Brain microvascular endothelial cell (primary cell): ENCODE measurements around the gene C7orf33.

Experiments
- DNase-seq: peaks from one replicate; pipeline ENCODE4 v3.0.0-alpha.2; 2020
- H3K27ac ChIP-seq: fragments of 250-450 bp; sonication (Bioruptor Pico); 2 replicates; pipeline ENCODE4 v1.5.1; 2020; ENCODE audit warnings: mild to moderate bottlenecking, moderate library complexity
- H3K27me3 ChIP-seq: fragments of 250-450 bp; sonication (Bioruptor Pico); replicated peaks from 2 replicates; pipeline ENCODE4 v1.5.1; 2020; ENCODE audit warnings: mild to moderate bottlenecking
- H3K36me3 ChIP-seq: fragments of 250-450 bp; sonication (Bioruptor Pico); replicated peaks from 2 replicates; pipeline ENCODE4 v1.5.1; 2020; ENCODE audit warnings: mild to moderate bottlenecking
- H3K4me3 ChIP-seq: 2 replicates; pipeline ENCODE4 v1.5.1; 2011; ENCODE audit warnings: low read depth, mild to moderate bottlenecking, control low read depth, low read length, moderate library complexity
- in situ Hi-C: cut with HindIII; loops from 2 replicates; pipeline ENCODE4 v1.10.0; 2017; ENCODE audit warnings: low sequenced_read_pairs, low pct_ligation_motif_present
- TF ChIP-seq, protein P1 (sequence below): IDR thresholded peaks from 2 replicates; pipeline ENCODE4 v1.5.1; 2011; ENCODE audit warnings: low read depth, mild to moderate bottlenecking, moderate library complexity, low read length, control low read depth, inconsistent platforms; ENCODE audit errors: missing control alignments

C7orf33 gene

DNA sequence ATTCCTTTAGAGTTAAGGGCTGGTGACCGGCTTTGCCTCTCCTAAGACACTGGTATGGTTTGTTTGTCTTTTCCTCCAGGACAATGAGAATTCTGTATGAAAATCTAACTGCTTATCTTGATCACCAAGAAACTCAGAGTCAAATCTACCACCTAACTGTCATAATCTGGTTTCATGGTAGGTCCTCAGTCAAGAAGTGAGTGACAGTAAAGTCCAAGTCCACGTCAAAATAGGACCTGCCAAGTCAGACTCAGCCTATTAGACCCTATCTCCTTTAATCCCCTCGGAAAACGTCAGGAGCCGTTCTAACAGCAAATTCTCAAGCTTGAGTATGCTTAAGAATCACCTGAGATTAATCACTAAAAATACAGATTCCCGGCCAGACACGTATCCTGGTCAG lies 37.4 kb downstream of the C7orf33 start:
- TF ChIP-seq, protein P1, sequence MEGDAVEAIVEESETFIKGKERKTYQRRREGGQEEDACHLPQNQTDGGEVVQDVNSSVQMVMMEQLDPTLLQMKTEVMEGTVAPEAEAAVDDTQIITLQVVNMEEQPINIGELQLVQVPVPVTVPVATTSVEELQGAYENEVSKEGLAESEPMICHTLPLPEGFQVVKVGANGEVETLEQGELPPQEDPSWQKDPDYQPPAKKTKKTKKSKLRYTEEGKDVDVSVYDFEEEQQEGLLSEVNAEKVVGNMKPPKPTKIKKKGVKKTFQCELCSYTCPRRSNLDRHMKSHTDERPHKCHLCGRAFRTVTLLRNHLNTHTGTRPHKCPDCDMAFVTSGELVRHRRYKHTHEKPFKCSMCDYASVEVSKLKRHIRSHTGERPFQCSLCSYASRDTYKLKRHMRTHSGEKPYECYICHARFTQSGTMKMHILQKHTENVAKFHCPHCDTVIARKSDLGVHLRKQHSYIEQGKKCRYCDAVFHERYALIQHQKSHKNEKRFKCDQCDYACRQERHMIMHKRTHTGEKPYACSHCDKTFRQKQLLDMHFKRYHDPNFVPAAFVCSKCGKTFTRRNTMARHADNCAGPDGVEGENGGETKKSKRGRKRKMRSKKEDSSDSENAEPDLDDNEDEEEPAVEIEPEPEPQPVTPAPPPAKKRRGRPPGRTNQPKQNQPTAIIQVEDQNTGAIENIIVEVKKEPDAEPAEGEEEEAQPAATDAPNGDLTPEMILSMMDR = no peak
- in situ Hi-C loops = no loop called here
- Histone ChIP-seq H3K27me3 (no peaks in the 10 kb centered on the region), H3K27ac (no peak overlapping the region), H3K4me3 (no peak overlapping the region), H3K36me3 (no peaks in the 10 kb centered on the region)
- DNase-seq = no peak

DNA sequence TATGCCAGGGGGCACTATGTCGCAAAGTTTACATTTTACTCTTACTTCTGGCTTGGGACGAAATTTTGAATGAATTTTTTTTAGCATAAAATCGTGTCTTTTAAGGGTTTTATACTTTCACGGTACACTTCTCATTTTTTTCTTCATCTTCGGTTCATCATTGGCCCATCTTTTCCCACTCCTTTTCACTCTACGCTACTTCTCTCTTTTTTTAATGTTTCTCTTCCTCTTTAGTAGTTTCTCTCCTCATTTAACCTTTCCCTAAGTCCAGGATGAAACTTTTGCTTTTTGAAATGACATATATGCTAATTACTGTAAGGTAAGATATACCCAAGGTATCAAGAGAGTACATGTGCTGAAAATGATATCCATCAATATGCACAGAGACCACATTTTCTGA lies 39.5 kb downstream of the C7orf33 start:
- Histone ChIP-seq H3K27ac (no peak overlapping the region), H3K36me3 (no peaks in the 10 kb centered on the region), H3K27me3 (no peaks in the 10 kb centered on the region), H3K4me3 (no peak overlapping the region)
- in situ Hi-C loops = no loop called here
- DNase-seq = no peak
- TF ChIP-seq, protein P1 = no peak

DNA sequence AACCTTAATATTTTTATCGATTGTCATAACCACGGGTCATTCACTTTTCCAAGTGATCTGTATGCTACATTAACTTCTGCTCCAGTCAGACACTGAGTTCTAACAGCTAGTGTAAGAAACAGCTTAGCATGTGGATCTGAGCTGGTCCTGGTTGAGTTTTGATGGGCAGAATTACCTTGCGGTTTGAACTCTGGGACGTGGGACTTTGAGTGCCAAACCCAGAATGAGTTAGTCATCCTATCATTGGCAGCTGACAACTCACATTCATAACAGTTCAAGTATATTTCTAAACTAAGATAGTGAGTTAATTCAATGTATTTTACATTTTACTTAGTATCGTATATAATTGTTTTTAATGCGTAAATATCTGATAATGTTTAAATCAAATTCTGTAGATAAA lies 43.2 kb downstream of the C7orf33 start:
- TF ChIP-seq, protein P1 = no peak
- no peak for DNase-seq

DNA sequence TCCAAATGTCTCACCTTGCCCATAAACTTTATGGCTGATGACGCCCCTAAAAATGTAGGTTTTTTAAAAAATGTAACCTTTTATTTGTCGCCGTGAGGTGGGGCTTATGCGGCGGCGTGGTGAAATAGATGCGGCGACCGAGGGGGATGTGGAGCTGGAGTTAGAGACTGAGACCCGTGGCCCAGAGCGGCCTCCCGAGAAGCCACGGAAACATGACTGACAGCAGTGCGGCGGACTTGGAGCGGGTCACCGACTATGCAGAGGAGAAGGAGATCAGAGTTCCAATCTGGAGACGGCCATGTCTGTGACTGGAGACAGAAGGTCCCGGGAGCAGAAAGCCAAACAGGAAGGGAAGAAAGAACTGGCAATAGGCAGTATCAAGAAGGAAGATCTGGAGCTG lies 46.5 kb downstream of the C7orf33 start:
- no peaks in the 10 kb centered on the region for H3K27me3 ChIP-seq

More for the DNA sequence above, 43.2 kb downstream of the C7orf33 start:
- Histone ChIP-seq H3K36me3 (no peaks in the 10 kb centered on the region), H3K27me3 (no peaks in the 10 kb centered on the region), H3K27ac (no peak overlapping the region), H3K4me3 (no peak overlapping the region)
- in situ Hi-C loops = no loop called here

DNA sequence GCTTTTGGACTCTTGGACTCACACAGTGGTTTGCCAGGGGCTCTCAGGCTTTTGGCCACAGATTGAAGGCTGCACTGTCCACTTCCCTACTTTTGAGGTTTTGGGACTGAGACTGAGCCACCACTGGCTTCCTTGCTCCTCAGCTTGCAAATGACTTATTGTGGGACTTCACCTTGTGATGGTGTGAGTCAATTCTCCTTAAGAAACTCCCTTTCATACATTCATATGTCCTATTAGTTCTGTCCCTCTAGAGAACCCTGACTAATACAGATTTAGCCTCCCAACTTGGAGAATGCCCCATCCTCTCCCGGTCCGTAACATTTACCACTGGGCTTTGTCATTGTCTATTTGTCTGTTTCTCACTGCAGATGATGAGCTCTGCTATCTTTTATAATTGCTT lies 55.3 kb downstream of the C7orf33 start:
- Histone ChIP-seq H3K27ac (no peak overlapping the region), H3K36me3 (no peaks in the 10 kb centered on the region), H3K27me3 (peaks cover 8% of the 10 kb centered on the region), H3K4me3 (no peak overlapping the region)
- TF ChIP-seq, protein P1 = no peak
- no peak for DNase-seq
- in situ Hi-C loops = no loop called here

More for the DNA sequence above, 46.5 kb downstream of the C7orf33 start:
- Histone ChIP-seq H3K27ac (no peak overlapping the region), H3K36me3 (no peaks in the 10 kb centered on the region), H3K4me3 (no peak overlapping the region)
- TF ChIP-seq, protein P1 = no peak
- DNase-seq = no peak
- in situ Hi-C loops = no loop called here

- Histone ChIP-seq H3K27ac (no peak overlapping the region), H3K4me3 (no peak overlapping the region), H3K36me3 (no peaks in the 10 kb centered on the region), H3K27me3 (no peaks in the 10 kb centered on the region)
- in situ Hi-C loops = no loop called here
- DNase-seq = no peak
- TF ChIP-seq, protein P1 = no peak
Observed at GRCh38 chr7:148650232-148650858, 59.8 kb downstream of the C7orf33 start.
